ENCODE data around the gene SAMD1.
A peak's percentile ranks its signal among the peaks of the same experiment; 100 is the strongest.
"Not testable (repeated sequence)": the region's sequence is repeated elsewhere in the genome, so short reads cannot be mapped to it uniquely, and the experiment has no call there.

Gene SAMD1

DNA sequence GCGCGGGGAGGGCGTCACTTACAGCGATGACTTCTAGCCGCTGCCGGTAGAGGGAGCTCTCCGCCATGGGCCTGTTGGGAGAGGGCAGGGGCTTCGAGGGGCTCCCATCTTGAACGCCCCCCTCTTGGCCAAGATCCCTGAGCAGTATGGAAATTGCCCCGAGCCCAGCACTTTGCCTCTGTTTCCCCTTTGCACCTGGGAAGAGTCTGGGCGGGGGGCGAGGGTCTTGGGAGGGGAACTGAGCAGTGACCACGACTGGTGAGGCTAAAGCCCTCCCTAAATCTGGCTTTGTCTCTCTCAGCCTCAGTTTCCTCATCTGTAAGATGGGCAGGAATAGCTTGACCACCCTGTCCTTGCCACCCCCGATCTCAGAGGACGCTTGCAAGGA lies 31.5 kb downstream of the SAMD1 start:
- no peak for ATAC-seq

DNA sequence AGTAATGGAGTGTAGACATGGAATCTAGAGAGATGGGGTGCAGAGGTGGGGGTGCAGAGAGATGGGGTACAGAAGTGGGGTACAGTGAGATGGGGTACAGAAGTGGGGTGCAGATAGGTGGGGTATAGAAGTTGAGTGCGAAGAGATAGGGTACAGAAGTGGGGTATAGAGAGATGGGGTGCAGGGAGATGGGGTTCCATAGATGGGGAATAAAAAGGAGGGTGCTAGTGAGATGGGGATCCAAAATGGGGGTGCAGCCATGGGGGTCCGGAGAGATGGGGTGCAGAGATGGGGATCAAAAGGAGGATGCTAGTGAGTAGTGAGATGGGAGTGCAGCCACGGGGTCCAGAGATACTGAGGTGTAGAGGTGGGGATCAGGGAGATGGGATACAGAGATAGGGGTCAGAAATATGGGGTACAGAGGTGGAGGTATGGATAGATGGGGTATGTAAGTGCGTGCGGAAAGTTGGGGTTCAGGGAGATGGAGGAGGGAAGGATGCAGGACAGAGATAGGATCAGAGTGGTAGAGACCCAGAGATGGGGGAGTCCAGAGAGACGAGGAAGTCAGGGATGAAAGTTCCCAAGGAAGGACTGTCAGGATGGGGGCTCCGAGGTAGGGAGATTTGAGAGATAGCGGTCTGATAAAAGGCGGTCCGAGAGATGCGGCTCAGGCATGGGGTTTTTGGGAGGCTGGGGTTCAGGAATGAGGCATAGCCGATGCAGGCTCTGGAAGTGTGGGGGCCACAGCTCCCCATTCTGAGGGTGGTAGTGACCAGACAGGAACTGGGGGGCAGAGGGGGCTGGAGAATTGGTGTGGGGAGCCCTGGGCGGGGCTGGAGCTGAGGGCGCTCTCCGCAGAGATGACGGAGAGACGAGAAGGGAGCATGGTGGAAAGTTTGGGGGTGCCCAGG lies 32.1 kb downstream of the SAMD1 start:
- ATAC-seq = peak in 1 of 2 donors; percentile 52

DNA sequence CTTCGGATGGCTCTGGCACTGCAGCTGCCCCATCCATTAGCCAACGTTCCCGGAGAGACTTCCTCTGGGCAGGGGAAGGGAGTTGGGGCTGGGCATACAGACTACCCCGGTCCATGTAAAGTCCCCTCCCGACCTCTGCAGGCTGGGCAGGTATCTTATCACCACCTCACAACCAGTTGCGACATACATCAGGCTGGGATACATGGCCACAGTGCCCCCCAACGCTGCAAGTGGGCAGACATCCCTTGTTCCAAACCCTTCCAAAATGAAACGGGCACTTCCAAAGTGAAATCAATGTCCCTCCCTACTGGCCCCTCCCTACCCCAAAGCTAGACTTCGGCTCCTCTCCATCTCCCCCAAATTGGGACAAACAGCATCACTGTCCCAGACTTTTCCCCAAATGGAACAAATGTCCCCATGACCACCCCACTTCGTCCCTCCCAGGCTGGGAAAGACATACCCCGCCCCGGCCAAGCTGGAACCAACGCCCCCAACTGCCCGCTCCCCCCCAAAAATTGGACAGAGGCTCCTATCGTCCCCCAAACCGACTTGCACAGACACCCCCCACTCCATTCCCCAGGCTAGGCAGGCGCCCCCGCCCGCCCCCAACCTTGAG lies 33.7 kb downstream of the SAMD1 start:
- ATAC-seq = no peak

DNA sequence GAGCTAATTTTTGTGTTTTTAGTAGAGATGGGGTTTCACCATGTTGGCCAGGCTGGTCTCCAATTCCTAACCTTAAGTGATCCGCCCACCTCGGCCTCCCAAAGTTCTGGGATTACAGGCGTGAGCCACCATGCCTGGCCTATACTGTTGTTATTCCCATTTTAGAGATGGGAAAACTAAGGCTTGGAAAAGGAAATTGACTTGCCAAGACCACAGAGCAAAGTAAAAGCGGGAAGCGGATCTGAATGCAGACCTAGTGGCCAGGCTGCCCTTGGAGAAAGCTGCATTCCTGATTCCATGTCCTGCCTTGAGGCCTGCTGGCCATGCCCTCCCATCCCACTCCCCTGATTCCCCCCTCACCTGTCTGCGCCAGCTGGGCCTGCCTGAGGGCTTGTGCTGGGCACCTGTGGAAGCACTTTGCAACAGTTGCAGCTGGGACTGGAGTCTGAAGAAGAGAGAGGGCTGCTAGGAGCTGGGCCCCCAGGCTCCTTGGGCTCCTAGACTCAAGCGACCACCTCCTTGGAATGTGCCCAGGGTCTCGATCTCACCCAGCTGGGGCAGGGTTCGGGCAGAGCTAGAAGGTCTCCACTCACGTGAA lies 34.4 kb downstream of the SAMD1 start:
- ATAC-seq = no peak

DNA sequence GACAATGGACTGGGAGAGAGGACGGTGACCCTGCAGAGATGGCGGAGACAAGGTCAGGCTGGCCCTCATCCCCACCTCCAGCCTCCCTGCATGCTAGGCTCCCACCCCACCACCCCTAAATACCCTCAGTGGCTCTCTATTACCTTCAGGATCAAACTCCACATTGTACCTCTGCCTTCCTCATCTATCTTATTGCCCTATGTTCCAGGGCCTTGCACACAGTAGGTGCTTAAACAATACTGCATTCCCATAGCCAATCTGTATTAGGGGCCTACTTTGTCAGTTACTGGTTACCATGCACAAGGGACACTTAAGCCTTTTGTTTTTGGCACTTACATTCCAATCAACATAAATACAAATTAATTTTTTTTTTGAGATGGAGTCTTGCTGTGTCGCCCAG lies 35.2 kb downstream of the SAMD1 start:
- ATAC-seq = no peak

DNA sequence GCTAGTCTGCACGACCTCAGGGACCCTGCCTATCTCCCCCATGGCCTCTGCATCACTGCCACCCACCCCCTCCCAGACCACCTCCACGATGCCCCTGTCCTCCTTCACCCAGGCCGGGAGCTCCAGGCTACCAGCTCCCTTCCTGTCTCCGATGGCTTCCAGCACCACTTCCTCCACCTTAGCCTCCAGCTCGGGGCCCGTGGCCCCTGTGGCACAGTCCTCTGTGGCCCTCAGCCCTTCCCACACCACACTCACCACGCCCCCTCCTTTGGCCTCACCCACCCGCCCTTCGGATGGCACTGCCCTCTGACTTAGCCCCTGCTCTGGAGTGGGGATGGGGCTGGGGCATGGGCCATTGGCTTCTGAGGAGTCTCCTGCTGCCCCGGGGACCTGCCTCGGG lies 35.8 kb downstream of the SAMD1 start:
- ATAC-seq = peak in 1 of 2 donors; percentile 19

DNA sequence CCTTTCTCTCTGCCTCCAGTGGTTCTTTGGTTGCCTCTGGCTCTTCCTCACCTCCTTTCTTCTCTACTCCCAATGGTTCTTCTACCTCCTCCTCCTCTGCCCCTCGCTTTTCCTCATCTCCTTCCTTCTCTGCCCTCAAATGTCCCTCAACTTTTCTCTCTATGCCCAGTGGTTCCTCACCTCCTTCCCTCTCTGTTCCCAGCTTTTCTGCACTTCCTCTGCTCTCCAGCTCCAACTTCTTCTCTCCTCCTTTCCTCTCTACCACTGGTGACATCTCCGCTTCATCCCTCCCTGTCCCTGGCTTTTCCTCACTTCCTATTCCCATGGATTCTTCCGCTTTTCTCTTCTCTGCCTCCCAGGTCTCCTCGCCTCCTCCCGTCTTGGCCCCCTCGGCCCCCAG lies 36.5 kb downstream of the SAMD1 start:
- ATAC-seq = no peak

DNA sequence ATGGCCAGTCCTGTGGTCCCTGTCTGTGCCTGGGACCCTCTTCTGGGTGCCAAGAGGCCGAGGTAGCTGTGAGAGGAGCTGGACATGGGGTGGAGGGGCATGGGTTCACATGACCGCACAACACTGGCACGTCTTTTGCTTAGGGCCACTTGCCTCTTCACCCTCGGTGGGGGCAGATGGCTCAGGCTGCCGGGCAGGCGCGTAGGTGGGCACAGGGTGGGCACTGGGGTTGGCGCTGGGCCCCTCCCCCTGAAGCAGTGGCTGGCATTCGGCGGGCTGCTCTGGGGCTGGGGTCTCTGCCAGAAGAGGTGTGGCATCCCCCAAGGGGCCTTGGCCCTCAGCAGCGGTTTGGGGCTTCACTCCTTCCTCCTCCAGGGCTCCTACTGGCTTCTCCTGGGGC lies 37.1 kb downstream of the SAMD1 start:
- ATAC-seq = no peak

DNA sequence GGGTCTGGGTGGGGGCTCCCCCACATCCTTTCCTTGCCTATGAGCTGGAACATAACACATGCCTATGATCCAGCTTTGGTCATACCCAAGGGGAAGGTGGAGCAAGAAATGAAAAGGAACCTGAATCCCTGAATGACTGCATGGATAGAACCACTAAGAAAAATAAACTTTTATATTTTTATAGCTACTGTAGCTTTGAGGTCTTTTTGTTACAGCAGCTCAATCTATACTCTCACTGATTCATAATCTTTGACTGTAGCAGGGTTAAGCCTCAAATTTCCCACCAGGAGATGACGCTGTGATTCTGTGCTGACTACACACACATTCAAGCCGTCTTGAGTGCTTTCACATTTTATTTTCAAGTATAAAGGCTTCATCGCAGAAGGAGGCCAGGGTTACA lies 37.5 kb downstream of the SAMD1 start:
- ATAC-seq = no peak

DNA sequence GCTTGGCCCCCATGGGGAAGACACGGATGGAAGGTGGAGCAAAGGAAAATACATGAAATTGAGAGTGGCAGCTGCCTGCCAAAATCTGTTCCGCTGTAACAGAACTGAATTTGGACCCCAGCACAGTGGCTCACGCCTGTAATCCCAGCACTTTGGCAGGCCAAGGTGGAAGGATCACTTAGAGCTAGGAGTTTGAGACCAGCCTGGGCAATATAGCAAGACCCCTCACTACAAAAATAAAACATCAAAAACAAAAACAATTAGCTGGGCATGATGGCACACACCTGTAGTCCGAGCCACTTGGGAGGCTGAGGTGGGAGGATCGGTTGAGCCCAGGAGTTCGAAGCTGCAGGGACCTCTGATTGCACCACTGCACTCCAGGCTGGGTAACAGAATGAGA lies 38.1 kb downstream of the SAMD1 start:
- ATAC-seq = no peak

DNA sequence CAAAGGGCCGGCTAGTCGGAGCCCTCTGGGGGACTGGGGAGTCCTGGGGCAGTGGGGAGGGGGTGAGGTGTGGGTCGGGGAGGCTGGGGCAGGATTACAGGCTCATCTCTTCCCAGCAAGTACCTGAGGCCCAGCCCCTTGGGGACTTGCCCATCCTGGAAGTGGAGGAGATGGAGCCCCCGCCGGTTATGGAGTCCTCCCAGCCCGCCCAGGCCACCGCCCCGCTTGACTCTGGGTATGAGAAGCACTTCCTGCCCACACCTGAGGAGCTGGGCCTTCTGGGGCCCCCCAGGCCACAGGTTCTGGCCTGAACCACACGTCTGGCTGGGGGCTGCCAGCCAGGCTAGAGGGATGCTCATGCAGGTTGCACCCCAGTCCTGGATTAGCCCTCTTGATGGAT lies 38.6 kb downstream of the SAMD1 start:
- ATAC-seq = no peak

DNA sequence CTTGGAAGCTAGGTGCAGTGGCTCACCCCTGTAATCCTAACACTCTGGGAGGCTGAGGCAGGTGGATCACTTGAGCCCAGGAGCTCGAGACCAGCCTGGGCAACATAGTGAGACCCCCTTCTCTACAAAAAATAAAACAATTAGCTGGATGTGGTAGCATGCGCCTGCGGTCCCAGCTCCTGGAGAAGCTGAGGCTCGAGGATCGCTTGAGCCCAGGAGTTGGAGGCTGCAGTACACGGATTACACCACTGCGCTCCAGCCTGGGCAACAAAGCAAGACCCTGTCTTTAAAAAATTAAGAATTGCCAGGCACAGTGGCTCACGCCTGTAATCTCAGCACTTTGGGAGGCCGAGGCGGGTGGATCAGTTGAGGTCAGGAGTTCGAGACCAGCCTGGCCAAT lies 39.6 kb downstream of the SAMD1 start:
- ATAC-seq = not testable (repeated sequence)

DNA sequence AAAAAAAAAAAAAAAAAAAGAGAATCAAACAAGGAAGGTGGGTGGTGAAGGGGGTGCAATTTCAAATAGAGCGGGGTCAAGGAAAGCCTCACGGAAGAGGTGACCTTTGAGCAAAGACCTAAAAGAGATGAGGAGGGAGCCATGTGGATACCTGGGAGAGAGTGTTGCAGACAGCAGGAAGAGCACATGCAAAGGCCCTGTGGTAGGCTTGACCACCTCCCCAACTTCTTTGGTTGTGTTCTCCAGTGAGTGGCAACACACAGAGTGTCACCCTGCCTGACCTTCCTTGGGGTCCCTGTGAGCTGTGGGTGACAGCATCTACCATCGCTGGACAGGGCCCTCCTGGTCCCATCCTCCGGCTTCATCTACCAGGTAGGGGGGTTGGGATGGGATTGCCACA lies 40.0 kb downstream of the SAMD1 start:
- no peak for ATAC-seq

DNA sequence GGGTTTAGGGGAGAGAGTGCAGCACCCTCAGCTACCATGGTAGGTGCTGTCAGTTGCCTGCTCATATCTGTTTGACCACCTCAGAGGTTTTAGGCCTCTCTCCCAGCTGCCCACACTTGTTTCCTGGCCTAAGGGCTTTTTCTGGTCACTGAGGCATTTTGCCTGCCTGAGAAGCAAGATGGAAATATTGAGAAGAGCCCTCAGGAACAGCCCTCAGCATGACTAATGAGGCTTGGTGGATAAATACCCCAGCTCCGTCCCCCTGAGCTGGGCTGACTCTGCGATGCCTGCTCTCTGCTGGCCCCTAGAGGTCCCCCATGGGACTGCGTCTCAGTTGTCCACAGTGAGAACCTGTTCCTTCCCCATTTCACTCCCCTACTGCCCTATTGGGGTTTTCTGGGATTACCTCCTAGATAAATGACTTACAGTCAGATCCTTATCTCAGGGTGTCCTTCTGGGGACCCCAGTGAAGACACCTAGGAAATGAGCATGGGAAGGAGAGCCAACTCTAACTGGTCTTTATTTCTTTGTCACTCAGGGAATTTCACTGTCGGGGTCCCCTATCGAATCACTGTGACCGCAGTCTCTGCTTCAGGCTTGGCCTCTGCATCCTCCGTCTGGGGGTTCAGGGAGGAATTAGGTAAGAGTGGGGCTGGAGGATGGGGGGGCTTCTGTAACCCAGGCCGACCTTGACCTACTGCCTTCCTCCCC lies 42.0 kb downstream of the SAMD1 start:
- ATAC-seq = peak; percentile 84 to 89

DNA sequence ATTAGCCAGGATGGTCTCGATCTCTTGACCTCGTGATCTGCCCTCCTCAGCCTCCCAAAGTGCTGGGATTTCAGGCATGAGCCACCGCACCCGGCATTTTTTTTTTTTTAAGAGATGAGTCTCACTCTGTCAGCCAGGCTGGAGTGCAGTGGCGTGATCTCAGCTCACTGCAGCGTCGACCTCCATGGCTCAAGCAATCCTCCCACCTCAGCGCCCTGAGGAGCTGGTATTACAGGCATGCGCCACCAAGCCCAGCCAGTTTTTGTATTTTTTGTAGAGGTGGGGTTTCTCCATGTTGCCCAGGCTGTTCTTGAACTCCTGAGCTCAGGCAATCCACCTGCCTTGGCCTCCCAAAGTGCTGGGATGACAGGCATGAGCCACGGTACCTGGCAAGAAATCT lies 42.7 kb downstream of the SAMD1 start:
- not testable (repeated sequence) for ATAC-seq

DNA sequence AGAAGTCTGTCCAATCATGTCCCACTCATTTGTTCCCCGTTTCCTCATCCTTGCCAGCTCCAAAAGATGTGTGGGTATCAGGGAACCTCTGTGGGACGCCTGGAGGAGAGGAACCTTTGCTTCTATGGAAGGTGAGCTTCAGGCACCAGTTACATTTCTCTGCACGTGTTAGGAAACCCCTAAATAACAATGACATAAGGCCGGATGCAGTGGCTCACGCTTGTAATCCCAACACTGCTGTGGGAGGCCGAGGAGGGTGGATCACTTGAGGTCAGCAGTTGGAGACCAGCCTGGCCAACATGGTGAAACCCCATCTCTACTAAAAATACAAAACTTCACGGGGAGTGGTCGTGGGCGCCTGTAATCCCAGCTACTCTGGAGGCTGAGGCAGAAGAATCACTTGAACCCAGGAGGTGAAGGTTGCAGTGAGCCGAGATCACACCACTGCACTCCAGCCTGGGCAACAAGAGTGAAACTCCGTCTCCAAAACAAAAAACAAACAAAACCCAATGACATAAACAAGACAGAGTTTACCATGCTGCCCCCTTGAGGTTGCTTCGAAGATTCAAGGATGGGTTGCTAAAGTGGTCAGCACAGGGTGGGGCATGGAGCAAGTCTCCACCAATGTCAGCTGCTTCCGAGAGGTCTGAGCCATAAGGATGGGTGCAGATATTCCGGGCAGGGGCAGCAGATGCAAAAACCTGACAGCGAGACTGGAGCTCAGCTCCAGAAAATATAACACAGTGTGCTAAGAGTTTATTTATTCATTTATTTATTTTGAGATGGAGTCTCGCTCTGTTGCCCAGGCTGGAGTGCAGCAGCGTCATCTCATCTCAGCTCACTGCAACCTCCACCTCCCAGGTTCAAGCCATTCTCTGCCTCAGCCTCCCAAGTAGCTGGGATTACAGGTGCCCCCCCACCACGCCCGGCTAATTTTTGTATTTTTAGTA lies 47.6 kb downstream of the SAMD1 start:
- peak in 1 of 2 donors; percentile 45 for ATAC-seq

DNA sequence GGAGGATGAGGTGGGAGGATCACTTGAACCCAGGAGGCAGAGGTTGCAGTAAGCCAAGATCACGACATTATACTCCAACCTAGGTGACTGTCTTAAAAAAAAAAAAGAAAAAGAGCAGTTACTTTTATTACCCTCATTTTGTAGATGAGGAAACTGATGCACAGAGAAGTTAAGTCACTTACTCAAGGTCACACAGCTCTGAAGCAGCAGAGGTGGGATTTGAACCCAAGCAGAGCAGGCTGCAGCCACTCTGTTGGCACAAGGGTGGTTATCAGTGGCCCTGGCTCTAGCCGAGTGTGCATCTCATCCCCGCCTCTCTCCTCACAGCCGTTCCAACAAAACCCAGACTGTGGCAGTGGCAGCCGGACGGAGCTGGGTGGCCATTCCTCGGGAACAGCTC lies 51.4 kb downstream of the SAMD1 start:
- ATAC-seq = no peak

Data from activated CD4-positive, CD25-positive, alpha-beta regulatory T cell treated with anti-CD3 and anti-CD28 coated beads, Interleukin-2, amount 50 U/mL, for 24 hours (primary cell).